GM21737 (cell line): ENCODE data around the gene NOP10.

Source experiments
- ATAC-seq: cut with Tn5 transposase; IDR thresholded peaks from one replicate; pipeline ENCODE4 v1.9.1; 2021; ENCODE audit warnings: mild to moderate bottlenecking, moderate library complexity; ENCODE audit not compliant: unreplicated experiment

Gene NOP10

GRCh38 chr15:34334672-34335071, 8.3 kb downstream of the NOP10 start:
- ATAC-seq = no peak

- ATAC-seq = no peak
Measured at GRCh38 chr15:34332553-34333120, 10.3 kb downstream of the NOP10 start.

- ATAC-seq = no peak
Measured at GRCh38 chr15:34331809-34332208, 11.1 kb downstream of the NOP10 start.

DNA sequence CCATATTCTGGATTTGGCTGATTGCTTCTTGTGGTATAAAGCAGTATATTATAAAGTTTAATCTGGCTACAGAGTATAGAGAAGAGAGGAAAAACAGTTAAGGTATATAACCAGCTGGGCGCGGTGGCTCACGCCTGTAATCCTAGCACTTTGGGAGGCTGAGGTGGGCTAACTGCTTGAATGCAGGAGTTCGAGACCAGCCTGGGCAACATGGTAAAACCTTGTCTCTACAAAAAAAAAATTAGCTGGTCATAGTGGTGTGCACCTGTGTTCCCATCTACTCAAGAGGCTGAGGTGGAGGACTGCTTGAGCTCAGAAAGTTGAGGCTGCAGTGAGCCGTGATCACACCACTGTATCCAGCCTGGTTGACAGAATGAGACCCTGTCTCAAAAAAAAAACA, 12.7 kb downstream of the NOP10 start:
- ATAC-seq = no peak

GRCh38 chr15:34329006-34329405, 13.9 kb downstream of the NOP10 start:
- ATAC-seq = no peak

DNA sequence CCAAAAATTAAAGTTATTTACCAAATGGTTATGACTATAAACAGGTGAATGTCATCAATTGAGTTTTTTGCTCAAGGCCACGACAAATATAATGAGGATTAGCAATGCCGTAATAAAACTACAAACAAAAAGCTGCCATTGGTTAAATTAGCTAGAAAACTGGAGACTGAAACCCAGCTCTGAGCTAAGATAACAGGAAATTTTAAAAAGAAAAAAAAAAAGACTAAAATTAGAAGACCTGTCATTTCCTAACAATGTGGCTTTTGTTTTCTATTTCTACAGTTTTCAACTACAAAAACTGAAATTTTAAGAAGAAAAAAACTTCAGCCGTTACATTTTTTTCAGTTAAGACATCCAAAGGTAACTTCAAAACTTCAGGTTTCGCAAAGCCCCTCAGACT, 15.0 kb downstream of the NOP10 start:
- ATAC-seq = no peak

GRCh38 chr15:34325368-34325767, 17.6 kb downstream of the NOP10 start:
- no peak for ATAC-seq

- ATAC-seq = no peak
Measured at GRCh38 chr15:34324933-34325332, 18.0 kb downstream of the NOP10 start.

- ATAC-seq = no peak
Measured at GRCh38 chr15:34323217-34323616, 19.7 kb downstream of the NOP10 start.

DNA sequence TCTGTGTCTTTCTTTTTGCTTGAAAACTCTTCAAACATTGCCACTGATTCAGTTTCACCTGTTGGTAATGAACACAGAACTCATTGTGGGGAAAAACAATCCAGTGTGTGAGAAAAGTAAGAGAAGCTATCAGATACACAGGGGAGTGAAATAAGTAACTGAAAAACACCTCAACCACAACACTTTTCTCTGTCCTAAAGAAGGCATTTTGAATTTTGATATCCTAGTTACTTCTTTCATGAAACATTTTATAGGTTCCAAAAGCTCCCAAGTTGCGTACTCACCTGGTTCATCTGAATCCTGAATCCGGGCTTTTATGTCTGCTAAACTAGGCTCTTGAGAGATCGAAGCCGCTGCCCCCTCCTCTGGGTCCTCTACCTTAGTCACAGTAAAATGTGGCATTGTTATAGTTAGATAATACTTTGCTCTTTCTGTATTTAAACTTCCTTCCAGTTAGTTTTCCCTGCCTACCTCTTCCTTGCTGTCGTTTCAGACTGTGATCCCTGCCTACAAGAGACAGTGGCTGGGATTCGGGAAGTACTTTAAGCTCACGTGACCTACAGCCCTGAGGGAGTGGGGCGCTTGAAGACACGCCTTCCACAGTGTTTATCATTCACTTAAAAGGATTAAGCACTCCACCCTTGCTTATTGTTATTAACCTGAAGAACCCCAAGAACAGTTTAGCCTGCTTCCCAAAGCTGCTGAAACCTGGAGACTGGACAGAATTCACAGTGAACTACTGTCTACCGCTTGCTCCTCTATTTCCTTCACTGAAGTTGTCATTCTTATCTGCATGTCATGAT, 24.5 kb downstream of the NOP10 start:
- peak; percentile 78 for ATAC-seq

- ATAC-seq = no peak
Measured at GRCh38 chr15:34314491-34315490, 28.1 kb downstream of the NOP10 start.

GRCh38 chr15:34311563-34311962, 31.4 kb downstream of the NOP10 start:
- ATAC-seq = no peak

DNA sequence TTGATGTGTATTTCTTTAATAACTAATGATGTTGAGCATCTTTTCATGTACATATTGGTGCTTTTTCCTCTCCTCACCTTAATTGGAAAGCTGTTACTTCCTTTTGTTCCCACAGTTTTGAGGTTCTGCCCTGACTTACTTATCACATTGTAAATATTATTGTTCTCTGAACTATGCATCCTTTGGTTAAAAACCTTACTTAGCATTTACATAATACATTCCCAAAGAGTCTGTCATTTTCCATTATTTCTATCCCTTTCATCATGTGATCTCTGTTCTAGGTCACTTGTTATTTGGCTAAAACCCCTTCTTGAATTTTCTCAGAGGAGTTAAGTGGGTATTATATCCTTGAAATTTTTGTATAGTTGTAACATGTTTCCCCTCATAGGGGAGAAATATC, 38.3 kb downstream of the NOP10 start:
- no peak for ATAC-seq

GRCh38 chr15:34301058-34301457, 41.9 kb downstream of the NOP10 start:
- no peak for ATAC-seq

GRCh38 chr15:34297059-34297458, 45.9 kb downstream of the NOP10 start:
- no peak for ATAC-seq

- no peak for ATAC-seq
Measured at GRCh38 chr15:34292621-34293020, 50.3 kb downstream of the NOP10 start.
